Pancreas (tissue), 10 donors: Measurements from ENCODE around the gene ERP27. TPM values are rescaled to one million over a fixed set of nuclear protein-coding genes. Genes with fewer than 3 reads are reported as not detected.

Source experiments
- ATAC-seq, 4 donors: fragments of 200-7000 bp; cut with Tn5 transposase; one replicate each; pipeline versions ENCODE4 v1.8.0 to v1.9.1; 2020; ENCODE audit warnings: mild to moderate bottlenecking in 4 of 4, moderate library complexity in 4 of 4
- DNase-seq, 6 donors: peaks; one replicate each; pipeline ENCODE4 v3.0.0-alpha.2; 2020
- FAIRE-seq: peaks from 2 replicates; lab custom pipeline; 2012; peaks lifted over from hg19 to GRCh38; lab: Jason Lieb, UNC
- H3K27ac ChIP-seq, 4 donors: fragments of 200-600 bp; sonication (generic); 1 replicate in 3 of 4; 2 replicates in 1 of 4; pipeline versions ENCODE4 v1.5.0 to v1.8.0; 2020
- H3K27me3 ChIP-seq, 4 donors: fragments of 200-600 bp; one replicate each; pipeline ENCODE4 v1.8.0; 2021
- H3K36me3 ChIP-seq, 3 donors: fragments of 200-600 bp; sonication (generic) in 1 of 3; one replicate each; pipeline versions ENCODE4 v1.5.0 to v1.8.0; 2020 to 2021
- H3K4me1 ChIP-seq, 3 donors: fragments of 200-600 bp; one replicate each; pipeline ENCODE4 v1.8.0; 2021
- H3K4me3 ChIP-seq, 4 donors: fragments of 200-600 bp; sonication (generic) in 2 of 4; one replicate each; pipeline versions ENCODE4 v1.5.0 to v1.8.0; 2020 to 2021
- H3K9me3 ChIP-seq, 4 donors: fragments of 200-600 bp; one replicate each; pipeline ENCODE4 v1.8.0; 2021
- CTCF ChIP-seq, 4 donors: fragments of 200-600 bp; sonication (generic) in 3 of 4; IDR thresholded peaks; one replicate each; pipeline versions ENCODE4 v1.5.0 to v1.8.0; 2021; ENCODE audit warnings: antibody characterized with exemption in 4 of 4
- WGBS, 2 donors: extraction: QIAGEN DNeasy Blood & Tissue Kit; methylation state at CpG; one replicate each; pipeline ENCODE4 v1.1.7; 2013; 5-methylcytosine and 5-hydroxymethylcytosine counted together
- intact Hi-C, 3 donors: fragments of 100-400 bp; cut with DNase I; formaldehyde crosslinking; loops; one replicate each; pipeline versions ENCODE4 v1.11.1 to v1.14.2; 2022
- polyA plus RNA-seq, 2 donors: library from polyadenylated mRNA; stranded (reverse); fragments of 200-250 nt; gene quantifications; one replicate each; pipeline ENCODE4 v1.2.3, GENCODE V29; 2013
- total RNA-seq, 6 donors: library from RNA; stranded (reverse); fragmentation: NEBNext Ultra II Directional in 4 of 6; extraction: Animal tissue kit (Norgen Biotek cat#: 25700) in 4 of 6; gene quantifications; one replicate each; pipeline versions ENCODE4 v1.2.1 to v1.2.4, GENCODE V29; 2021 to 2023
- donor health status: healthy with polysubstance abuse.
- donor health status: DM: no; HTN: no; CAD: no; lungs with moderate emphysema.
- donor health status: DM: no; HTN: no; CAD: no.
- donor health status: control.
- donor health status: control.
- donor health status: Bipolar disorder and iron deficiency.
- donor health status: DM: yes; HTN: yes; CAD: no.
- donor health status: DM: no; HTN: no; CAD: no.
- donor health status: DM: no; HTN: no; CAD: no.
- donor health status: DM: yes; HTN: yes; CAD: no.

ERP27 gene
- total and polyA plus RNA-seq, 8 donors = 41.8 to 267 (median 97.7) TPM

- H3K9me3 ChIP-seq = no peaks in the 10 kb centered on the region
- no peak for ATAC-seq
- H3K27ac ChIP-seq = peak overlapping the region in 1 of 4 donors; percentile 0
- no peaks in the 10 kb centered on the region for H3K36me3 ChIP-seq
- no peak for TF ChIP-seq CTCF (IDR thresholded peaks at IDR 0.05)
- H3K4me1 ChIP-seq = peaks cover 0 to 4% (median 0%) of the 10 kb centered on the region in 3 donors
- FAIRE-seq = no peak
- DNase-seq = no peak
- no peaks in the 10 kb centered on the region for H3K27me3 ChIP-seq
- no peak overlapping the region for H3K4me3 ChIP-seq
- 92 to 98% methylated on average over 10 of the region's 10 CpGs for WGBS, 2 donors
- intact Hi-C loops = no loop called here
Observed at GRCh38 chr12:14959126-14959440, 20.7 kb upstream of the ERP27 start.

DNA sequence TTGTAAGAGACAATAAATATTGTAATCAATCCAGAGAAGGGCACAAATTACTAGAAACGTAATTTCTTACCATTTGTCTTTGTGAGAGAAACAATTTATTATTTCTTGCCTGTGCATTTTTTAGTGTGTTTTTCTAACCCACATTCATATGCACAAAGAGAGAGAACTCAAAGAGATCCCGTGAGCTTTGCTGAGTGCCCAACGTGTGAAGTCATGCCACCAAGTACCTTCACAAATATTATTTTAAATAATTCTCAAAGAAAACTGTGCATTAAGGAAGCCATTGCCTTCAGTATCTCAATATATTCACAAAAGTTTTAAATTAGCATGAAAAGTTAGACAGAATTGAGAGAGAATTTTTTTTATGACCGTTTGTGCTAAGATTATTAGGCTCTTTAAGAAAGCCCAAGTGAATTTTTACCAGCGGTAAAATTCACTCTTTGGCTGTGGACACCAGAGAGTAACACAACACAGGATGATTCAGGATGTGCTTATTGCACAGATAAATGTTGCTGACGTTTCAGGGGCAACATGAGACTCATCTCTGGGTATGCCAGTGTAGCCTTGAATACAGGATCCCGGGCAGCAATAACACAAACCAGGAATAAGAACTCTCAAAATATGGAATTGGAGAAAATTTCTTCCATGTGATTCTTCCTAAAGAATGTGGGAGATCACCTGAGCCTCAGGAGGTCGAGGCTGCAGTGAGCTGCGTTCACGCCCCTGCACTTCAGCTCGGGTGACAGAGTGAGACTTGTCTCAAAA, 20.2 kb upstream of the ERP27 start:
- TF ChIP-seq CTCF (IDR thresholded peaks at IDR 0.05) = no peak
- no peaks in the 10 kb centered on the region for H3K36me3 ChIP-seq
- 82 to 83% methylated on average over 11 of the region's 11 CpGs for WGBS, 2 donors
- no peaks in the 10 kb centered on the region for H3K27me3 ChIP-seq
- DNase-seq = no peak
- no peak overlapping the region for H3K4me3 ChIP-seq
- no peak for FAIRE-seq
- H3K9me3 ChIP-seq = no peaks in the 10 kb centered on the region
- peaks cover 0 to 4% (median 0%) of the 10 kb centered on the region in 3 donors for H3K4me1 ChIP-seq
- intact Hi-C loops = no loop called here
- no peak for ATAC-seq
- peak overlapping the region in 1 of 4 donors; percentile 0 for H3K27ac ChIP-seq

- Histone ChIP-seq H3K4me1 (peaks cover 0 to 4% (median 0%) of the 10 kb centered on the region in 3 donors), H3K27ac (no peak overlapping the region), H3K9me3 (no peaks in the 10 kb centered on the region), H3K36me3 (no peaks in the 10 kb centered on the region), H3K27me3 (no peaks in the 10 kb centered on the region), H3K4me3 (no peak overlapping the region)
- intact Hi-C loops = no loop called here
- FAIRE-seq (no peak), ATAC-seq (no peak), DNase-seq (no peak)
- 79% methylated on average over 5 of the region's 5 CpGs for WGBS, 2 donors
- no peak for TF ChIP-seq CTCF (IDR thresholded peaks at IDR 0.05)
Observed at GRCh38 chr12:14957551-14958168, 19.3 kb upstream of the ERP27 start.

GRCh38 chr12:14956905-14957304, 18.6 kb upstream of the ERP27 start:
- intact Hi-C loops = no loop called here
- TF ChIP-seq CTCF (IDR thresholded peaks at IDR 0.05) = no peak
- WGBS, 2 donors = 77 to 90% methylated on average over 2 of the region's 2 CpGs
- Histone ChIP-seq H3K9me3 (no peaks in the 10 kb centered on the region), H3K36me3 (no peaks in the 10 kb centered on the region), H3K27me3 (no peaks in the 10 kb centered on the region), H3K4me3 (no peak overlapping the region), H3K4me1 (peaks cover 0 to 7% (median 0%) of the 10 kb centered on the region in 3 donors), H3K27ac (no peak overlapping the region)
- FAIRE-seq (no peak), DNase-seq (no peak), ATAC-seq (no peak)
